Lower leg skin (tissue), 3 donors: Measurements from ENCODE around the gene PTGS1.

Experiments used
- POLR2A ChIP-seq, 2 donors: fragments of 450-650 bp; IDR thresholded peaks; one replicate each; pipeline ENCODE4 v1.6.1; 2016 to 2017; ENCODE audit warnings: antibody characterized with exemption in 2 of 2, mild to moderate bottlenecking in 1 of 2, moderate library complexity in 1 of 2
- TF ChIP-seq, protein P1 (sequence below), 3 donors: fragments of 450-650 bp; IDR thresholded peaks; one replicate each; pipeline ENCODE4 v1.5.1; 2016; ENCODE audit warnings: antibody characterized with exemption in 3 of 3, mild to moderate bottlenecking in 3 of 3, moderate library complexity in 2 of 3

DNA sequence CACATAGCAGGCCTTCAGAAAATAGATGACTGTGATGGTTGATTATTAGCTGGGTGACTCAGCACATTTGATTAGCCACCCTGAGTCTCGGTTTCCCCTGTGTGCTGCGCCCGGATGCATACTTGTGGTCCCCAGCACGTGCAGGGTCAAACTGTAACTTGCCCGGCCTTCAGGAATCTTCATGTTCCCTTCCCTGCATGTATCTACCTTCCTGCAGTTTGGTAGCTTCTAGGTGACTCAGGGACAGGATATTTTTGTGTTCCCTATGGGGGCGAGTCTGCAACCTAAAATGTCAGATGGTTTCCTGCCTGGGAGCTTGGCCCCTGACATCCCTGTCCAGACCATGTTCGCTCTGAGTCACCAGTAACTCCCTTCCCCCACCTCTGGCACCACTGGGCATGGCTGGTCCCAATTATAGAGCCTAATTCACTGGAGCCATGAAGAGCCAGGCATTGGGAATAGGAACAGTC, 13.2 kb downstream of the PTGS1 start:
- TF ChIP-seq, protein P1, sequence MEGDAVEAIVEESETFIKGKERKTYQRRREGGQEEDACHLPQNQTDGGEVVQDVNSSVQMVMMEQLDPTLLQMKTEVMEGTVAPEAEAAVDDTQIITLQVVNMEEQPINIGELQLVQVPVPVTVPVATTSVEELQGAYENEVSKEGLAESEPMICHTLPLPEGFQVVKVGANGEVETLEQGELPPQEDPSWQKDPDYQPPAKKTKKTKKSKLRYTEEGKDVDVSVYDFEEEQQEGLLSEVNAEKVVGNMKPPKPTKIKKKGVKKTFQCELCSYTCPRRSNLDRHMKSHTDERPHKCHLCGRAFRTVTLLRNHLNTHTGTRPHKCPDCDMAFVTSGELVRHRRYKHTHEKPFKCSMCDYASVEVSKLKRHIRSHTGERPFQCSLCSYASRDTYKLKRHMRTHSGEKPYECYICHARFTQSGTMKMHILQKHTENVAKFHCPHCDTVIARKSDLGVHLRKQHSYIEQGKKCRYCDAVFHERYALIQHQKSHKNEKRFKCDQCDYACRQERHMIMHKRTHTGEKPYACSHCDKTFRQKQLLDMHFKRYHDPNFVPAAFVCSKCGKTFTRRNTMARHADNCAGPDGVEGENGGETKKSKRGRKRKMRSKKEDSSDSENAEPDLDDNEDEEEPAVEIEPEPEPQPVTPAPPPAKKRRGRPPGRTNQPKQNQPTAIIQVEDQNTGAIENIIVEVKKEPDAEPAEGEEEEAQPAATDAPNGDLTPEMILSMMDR (IDR thresholded peaks at IDR 0.05): no peak
- TF ChIP-seq POLR2A (IDR thresholded peaks at IDR 0.05): no peak
